HG02571 (cell line): ENCODE data around the gene ADAMTS2.
"Not testable (repeated sequence)": the region's sequence is repeated elsewhere in the genome, so short reads cannot be mapped to it uniquely, and the experiment has no call there.

Experiments used
- ATAC-seq: cut with Tn5 transposase; IDR thresholded peaks from one replicate; pipeline ENCODE4 v1.9.1; 2021; ENCODE audit warnings: mild to moderate bottlenecking, moderate library complexity; ENCODE audit not compliant: unreplicated experiment

Gene ADAMTS2

DNA sequence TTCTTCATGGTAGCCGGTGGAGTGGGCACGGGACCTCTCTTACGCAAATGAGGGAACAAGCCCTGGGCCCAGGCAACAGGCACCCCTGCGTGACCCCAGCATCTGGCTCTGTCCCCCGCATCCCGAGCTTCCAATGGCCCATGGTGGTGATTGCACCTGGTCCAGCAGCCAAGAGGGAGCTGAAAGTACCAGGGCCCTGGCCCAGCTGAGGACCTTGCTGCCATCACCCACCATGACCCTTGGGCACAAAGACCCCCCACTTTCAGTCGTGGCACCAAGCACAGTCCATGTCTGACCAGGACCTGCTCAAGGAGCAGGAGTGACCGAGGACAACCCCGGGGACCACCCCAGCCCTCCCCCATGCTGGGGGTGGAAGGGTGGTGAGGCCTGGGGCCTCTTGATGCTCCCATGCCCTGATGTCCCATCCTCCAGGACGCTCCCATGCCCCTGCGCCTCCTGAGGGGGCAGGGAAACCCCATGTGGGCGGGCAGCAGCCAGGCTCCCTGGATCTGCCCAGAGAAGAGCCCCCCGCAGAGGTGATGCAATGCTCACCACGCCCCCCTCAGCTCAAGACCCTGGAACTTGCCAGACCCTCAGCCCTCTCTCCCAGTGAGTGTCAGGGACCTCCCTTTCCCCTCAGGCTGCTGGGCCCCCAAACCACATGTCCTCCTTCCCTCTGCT is 123.9 kb downstream of the ADAMTS2 start:
- no peak for ATAC-seq

- ATAC-seq = no peak
Measured at GRCh38 chr5:179220716-179221115, 124.5 kb downstream of the ADAMTS2 start.

DNA sequence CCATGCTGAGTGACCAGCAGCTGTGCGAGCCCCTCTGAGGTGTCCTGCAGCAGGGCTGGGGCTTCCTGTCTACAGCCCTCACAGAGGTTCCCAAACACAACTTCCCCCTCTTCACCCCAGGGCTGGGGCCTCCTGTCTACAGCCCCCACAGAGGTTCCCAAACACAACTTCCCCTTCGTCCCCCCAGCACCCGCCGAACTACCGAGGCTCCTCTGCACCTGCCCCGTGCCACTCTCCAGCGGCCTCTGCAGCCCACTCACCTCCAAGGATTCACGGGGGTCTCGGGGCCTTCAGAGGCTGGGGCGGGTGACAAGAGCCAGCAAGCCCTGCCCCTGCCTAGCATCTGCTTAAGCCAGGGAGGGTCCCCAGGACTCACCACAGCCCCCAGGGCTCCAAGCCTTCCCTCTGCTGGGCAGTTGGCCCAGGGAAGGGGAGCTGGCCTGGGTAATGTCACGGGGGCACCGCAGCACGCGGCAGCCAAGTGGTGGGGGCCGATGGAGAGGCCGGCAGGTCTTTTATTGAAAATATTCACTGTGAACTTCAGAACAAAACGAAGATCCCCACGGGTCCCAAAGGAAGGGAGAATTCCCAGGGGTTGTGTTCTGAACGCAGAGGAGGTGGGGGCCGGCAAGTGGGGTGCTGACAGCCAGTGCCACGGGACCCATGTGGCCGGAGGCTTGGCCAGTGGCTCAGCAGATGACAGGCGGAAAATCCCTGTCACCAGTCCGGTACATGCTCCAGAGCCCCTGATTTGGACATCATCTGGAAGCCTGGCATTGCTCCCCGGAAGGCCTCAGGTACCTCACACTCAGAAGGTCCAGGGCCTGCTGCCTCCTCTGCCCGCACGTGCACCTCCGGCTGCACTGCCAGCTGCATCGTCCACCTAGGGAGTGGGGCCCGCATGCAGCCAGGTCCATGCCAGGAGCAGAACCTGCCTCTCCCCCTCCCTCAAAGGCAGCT is 125.3 kb downstream of the ADAMTS2 start:
- no peak for ATAC-seq

DNA sequence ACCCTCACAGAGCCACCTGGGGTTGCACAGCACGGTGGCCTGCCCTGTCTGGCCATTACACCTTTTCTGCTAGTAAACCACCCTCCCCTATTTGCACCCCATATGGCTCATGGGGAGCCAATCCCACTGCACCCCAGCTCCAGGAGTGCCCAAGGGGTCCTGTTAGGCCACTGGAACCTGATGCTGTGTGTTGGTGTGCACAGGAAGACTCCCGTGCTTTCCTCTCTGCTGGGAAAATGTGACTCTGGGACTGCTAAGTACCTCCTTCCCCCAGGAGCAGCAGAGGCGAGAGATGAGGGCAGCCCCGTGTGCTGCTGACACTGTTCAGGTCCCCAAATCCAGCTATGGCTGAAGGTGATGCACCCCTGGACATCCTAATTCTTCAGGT is 126.3 kb downstream of the ADAMTS2 start:
- ATAC-seq = no peak

DNA sequence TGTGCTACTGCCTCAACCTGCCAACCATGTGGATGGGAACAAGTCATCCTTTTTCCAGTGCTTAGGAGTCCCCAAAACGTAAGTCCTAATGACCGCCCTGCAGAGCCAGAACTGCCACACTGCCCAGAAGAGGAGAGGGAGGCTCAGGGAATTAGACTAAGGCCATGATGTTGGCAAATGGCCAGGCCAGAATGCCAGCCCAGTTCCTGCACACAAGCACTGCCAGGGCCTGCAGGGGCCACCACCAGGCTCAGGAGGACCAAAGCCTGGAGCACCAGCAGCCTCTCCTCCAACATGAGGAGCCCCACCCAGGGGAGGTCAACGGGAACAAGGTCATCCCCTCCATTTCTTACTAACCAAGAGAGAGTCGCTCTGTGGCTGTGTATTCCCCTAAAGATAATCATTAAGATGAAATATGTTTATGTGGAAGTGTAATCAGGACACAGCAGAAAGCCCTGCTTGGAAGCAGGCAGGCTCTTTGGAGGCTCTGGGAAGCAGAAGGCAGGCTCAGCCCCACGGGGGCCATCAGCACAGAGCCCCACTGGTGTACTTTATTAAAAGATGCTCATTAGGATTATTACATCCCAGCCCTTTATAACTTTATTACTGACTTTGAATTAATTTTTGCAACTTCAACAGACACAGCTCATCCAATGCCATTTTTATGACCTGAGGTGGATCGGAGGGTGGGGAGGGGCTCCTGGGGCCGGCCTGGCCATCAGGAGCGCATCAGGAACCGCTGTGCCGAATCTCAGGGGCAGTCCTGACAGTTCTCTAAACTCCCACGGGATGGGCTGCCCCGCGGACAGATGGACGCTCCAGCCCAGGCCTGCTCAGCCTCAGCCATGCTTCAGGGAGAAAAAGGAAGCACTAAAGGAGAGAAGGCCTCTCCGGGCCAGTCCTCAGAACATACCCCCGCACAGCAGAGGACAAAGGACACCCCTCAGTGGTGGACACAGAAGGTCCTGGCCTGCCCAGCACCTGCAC is 127.0 kb downstream of the ADAMTS2 start:
- ATAC-seq = no peak

DNA sequence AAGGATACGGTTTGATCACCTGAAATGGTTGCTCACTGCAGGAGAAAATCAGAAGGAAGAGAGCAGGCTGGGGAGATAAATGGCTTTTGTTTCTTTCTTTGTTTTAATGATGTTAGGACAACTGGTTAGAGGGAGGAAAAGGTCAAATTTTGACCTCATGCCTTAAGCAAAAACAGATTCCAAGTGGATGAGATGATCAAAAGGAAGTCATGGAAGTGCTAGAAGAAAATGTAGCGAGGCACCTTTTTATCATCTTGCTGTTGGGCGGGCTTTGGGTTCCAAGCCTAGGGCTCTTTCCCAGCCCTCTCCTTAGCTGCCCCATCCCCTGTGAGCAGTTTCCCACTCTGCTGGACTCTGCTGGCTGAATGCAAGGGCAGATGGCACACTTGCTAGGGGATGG is 127.9 kb downstream of the ADAMTS2 start:
- no peak for ATAC-seq

DNA sequence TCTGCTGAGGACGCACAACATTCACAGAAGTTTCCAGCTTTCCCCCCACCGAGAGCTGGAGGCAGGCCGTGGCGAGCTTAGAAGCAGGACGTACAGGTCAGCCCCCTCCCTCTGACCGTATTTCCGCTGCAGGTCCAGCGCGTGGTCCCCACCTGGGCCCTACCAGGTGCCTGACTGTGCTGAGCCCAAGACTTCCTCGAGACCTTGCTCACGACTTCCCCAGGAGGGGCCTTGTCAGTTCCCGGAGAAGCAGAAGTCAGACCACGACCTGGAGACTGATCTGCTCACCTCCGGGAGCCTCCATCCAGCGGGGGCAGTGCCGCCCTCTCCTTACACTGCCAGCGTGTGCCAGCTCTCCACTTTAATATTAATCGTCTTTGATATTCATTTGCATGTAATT is 128.9 kb downstream of the ADAMTS2 start:
- not testable (repeated sequence) for ATAC-seq

DNA sequence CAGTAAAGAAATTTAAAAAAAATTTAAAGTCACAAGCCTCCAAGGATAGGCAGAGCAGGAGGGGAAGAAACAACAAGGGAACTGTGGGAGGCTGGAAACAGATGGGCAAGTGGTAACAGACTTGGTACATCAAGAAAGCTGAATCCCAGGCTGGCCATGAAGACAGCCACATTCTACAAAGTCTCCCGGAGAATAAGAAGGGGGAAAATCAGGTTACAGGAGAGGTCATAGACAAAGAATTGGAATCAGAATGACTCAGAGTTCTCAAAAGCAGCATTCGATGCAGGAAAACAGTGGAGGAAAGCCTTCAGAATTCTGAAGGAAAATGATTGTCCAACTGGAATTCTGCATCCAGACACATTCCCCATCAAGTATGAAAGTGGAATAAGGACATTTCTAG is 129.7 kb downstream of the ADAMTS2 start:
- ATAC-seq = no peak

DNA sequence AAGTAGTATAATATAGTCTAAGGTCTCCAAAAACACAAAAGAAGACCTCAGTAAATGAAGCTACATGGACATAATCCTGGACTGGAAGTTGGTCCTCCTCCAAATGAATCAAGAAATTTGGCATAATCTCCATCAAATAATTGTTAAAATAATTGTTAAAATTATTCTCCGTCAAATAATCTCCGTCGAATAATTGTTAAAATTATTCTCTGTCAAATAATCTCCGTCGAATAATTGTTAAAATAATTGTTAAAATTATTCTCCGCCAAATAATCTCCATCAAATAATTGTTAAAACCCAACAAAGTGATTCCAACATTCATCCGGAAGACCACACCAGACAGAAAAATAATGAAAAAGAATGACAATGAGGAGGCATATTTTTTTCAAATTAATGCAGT is 130.6 kb downstream of the ADAMTS2 start:
- ATAC-seq = no peak

GRCh38 chr5:179212870-179213269 is 132.4 kb downstream of the ADAMTS2 start:
- no peak for ATAC-seq

GRCh38 chr5:179211631-179212030 is 133.6 kb downstream of the ADAMTS2 start:
- no peak for ATAC-seq

DNA sequence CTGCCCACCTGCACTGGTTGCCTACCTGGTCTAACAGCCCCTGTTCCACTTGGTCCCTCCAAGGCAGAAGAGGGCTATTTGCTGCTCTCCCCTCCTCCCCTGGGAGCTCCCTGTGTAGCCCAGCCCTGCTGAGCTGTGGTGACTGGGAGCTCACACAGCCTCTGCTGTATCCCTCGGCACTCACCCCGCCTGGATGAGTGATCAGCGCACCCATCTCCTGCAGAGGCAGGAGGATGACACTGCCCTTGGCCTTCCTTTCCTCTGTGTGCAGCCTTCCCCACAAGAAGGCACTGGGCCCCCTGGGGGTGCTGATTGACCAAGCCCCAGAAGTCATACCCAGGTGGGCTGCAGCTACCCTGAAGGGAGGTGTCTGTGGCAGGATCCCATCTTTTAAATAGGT is 134.2 kb downstream of the ADAMTS2 start:
- no peak for ATAC-seq

- ATAC-seq = no peak
Measured at GRCh38 chr5:179210478-179210877, 134.8 kb downstream of the ADAMTS2 start.

DNA sequence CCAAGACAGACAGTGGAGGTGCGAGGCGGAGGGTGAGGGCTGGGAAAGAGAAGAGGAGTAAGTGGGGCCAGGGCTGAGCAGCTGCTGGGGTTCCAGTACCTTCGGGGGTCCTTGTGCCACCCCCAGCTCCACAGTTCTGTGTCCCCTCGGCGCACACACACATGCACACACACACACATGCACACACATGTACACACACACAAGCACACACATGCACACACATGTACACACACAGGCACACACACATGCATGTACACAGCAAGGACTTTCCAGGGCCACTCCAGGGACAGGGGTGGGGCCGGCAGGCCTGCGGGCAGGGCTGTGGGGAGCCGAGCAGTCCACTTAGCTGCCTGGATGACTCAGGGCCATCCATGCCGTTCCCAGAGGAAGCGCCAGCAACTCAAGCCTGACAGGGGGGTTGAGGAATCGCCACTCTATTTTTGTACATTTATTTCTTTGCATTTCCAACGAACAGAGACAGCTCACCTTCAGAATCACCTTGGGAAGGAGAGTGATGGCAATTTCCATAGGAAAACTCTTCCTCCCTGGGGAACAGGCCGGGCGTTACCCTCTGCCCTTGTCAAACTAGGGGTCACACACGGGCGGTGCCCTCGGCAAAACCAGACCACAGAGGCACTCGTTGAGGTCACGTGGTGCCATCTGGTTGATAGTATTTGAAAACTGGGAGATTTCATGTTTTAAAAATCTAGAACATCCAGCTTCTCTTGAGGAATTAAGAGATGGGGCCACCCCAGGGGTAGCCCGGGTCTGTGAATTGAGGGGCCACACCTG is 135.7 kb downstream of the ADAMTS2 start:
- no peak for ATAC-seq

DNA sequence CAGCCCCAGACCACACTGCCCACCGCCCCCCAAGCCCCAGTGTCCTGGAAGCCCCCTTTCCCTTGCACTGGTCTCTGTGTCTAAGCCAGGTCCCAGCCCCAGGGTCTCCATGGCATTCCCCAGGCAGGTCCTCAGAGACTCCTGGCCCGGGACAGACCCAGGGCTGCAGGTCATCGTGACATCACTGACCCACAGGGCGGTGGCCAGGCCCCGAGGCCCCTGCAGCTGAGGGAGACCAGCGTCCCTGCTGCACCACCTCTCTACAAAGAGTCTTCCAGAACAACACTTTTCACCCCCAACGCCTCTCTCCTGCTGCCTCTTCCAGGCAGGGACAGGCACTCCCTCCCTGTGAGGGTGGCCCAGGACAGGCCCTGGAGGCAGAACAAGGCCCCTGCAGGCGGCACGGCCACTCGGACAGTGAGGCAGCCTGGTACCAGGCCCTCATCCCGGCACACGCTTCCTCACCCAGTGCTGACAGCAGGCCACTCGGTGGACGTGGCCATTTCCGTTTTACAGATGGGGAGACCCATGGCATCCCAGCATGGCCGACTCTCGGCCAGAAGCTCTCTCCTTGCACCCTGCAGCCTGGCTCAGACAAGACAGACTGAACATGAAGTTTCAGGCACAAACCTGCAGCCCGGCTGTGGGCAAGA is 136.4 kb downstream of the ADAMTS2 start:
- no peak for ATAC-seq

GRCh38 chr5:179207920-179208705 is 137.1 kb downstream of the ADAMTS2 start:
- no peak for ATAC-seq

GRCh38 chr5:179207470-179207869 is 137.8 kb downstream of the ADAMTS2 start:
- no peak for ATAC-seq

- no peak for ATAC-seq
Measured at GRCh38 chr5:179206366-179206765, 138.9 kb downstream of the ADAMTS2 start.

DNA sequence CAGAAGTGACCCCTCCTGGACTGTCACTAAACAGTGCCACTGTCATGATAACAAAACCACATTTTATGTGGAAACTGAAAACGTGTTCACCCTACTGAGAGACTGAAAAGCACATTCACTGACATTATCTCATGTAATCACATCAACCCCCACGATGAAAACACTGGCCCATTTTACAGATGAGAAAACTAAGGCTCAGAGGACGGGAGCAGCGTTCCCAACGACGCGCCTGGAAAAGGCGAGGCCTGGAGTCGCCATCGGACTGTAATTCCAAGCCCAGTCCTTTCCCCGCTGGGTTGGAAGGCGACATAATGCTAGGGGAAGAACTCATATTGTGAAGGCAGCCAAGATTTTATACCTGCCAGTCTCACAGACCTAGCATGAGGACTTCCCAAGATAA is 140.0 kb downstream of the ADAMTS2 start:
- ATAC-seq = no peak
